GM04503 (cell line): ENCODE results near the gene ALX4.

Experiments used
- DNase-seq: peaks from one replicate; pipeline ENCODE4 v3.0.0-alpha.2; 2012; ENCODE audit warnings: low read depth

Gene ALX4

GRCh38 chr11:44335052-44335760 lies 25.3 kb upstream of the ALX4 start:
- DNase-seq = no peak

GRCh38 chr11:44334356-44335004 lies 24.5 kb upstream of the ALX4 start:
- DNase-seq = no peak

- DNase-seq = no peak
Measured at GRCh38 chr11:44333271-44334218, 23.6 kb upstream of the ALX4 start.

- no peak for DNase-seq
Measured at GRCh38 chr11:44332665-44333064, 22.7 kb upstream of the ALX4 start.

DNA sequence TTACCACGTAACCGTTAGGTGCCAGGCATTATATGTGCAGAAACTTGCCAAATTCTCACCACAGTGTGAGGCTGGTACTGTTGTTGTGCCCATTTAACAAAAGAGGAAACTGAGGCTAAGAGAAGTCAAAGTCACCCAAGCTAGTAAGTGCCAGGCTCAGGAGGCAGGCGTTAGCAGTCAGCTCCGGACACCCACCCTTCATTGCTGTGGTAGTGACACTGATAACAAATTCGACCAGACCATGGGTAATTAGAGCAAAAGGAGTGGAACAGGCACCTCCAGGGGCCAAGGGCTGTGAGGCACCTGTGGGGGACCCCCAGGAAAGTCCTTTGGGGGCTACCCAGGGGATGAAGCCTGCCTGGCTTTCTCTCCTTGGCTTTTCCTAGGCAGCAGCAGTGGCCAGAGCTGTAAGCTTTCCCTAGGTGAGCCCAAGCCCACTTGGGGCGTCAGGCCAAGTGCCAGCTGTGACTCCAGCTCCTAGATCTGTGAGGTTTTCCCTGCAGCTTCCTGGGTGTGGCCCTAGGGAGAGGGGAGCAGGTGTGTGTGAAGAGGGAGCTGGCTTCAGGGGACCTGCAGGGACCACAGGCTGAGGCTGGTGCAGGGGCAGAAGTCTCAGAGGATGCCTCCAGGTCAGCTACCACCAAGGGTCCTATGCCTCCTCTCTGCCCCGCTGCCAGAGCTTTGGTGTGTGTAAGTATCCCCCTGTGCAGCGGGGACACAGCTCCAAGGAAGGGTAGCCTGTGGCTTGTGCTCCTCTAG lies 19.7 kb upstream of the ALX4 start:
- no peak for DNase-seq

- no peak for DNase-seq
Measured at GRCh38 chr11:44328138-44328660, 18.3 kb upstream of the ALX4 start.

GRCh38 chr11:44327730-44328129 lies 17.8 kb upstream of the ALX4 start:
- DNase-seq = no peak

DNA sequence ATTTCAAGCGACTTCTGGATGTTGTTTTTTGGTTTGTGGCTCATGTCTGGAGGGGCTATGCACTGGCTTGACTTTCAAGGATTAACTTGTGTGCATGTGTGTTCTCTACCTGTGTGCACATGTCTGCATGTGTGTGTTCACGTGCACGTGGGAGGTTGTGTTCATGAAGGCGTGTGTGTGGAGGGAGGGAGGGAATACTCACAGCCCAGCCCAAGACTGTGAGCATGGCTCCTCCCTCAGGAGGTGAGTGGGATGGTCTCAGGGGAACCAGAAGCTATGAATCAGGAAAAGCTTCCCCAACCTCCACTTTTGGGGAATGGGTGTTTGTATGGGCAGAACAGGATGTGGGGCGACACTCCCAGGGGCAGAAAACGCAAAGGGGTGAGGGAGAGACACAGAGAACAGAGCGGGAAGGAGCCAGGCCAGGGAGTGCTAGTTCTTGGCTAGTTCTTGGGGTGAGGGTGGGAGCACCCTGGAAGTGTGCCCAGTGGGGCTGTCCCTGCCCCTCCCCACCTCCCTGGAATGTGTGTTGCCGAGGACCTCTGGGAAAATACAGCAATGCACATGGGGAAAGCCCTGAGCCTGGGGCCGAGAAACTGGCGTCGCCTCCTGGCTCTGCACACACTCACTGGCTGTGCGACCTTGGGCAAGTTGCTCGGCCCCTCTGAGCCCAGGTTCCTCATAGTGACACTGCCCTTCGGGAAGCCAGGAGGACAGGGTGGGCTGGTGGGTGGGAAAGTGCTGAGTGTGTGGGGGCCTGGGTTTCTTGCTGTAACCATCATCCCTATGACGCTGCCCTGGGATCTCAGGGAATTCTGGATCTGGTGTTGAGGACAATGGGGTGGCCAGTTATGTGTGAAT lies 16.9 kb upstream of the ALX4 start:
- DNase-seq = no peak

DNA sequence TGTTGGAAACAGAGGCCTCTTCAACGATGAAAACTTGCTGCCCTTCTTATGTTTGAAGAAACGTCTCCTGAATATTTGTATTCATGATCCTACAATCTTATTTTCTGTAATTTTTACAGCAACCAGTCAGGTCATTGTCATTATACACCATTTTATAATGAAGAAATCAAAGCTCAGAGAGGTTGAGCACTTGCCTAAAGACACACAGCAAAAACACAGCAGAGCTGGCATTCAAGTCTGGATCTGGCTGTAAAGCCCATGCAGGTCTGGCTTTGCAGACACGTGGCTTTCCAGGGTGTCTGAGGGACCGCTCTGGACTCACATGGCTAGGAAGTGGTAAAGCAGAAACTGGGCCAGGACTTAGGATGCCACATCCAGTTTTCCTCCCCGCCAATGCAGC lies 15.8 kb upstream of the ALX4 start:
- DNase-seq = no peak

DNA sequence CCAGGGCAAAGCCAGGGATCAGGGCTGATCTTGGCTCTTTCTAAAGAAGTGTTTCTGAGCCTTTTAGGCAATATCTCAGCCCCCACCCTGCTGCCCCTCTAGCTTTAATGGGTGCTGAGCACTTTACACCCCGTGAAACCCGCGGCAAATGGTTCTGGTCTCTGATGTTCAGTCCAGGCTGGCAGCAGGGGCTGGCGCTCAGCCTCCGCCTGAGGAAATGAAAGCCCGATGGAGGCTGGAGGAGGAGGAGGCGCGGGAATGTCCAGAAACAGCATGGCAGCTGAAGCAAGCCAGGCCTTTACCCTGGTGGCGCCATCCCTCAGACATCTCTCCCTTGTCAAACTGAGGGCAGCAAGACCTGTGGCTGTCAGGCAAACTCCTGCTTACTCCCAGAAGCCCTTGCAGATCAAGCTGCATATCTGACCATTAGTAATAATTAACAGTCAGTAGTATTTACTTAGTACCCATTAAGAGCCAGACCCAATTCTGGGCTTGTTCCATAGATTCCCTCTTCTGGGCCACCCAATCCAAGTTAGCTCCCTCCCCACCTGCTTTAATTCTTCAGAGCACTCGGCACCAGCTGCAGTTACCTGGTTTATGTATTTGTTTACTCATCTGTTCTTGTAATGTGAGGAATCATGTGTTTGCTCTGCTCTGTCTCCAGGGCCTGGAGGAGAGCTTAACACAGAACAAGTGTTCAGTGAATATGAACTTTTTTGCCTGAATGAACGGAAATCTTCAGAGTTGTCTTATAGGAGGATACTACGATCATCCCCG lies 15.0 kb upstream of the ALX4 start:
- DNase-seq = no peak

DNA sequence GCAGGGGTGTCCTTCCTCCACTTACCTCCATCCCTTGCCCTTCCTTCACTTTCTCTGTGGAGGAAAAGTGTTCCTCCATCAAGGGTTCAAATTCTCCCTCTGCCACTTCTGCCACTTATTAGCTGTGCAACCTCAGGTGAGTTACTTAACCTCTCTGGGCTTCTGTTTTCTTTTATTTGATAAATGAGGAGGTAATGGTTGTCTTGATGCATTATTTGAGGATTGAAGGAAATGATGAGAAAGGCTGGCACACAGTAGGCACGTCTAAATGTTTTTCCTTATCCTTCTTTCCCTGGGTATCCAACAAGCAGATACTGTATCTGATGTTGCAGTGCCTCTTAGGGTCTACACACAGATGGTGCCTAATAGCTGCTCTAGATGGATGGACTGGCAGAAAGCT lies 14.3 kb upstream of the ALX4 start:
- DNase-seq = no peak

- no peak for DNase-seq
Measured at GRCh38 chr11:44322243-44322642, 12.3 kb upstream of the ALX4 start.

DNA sequence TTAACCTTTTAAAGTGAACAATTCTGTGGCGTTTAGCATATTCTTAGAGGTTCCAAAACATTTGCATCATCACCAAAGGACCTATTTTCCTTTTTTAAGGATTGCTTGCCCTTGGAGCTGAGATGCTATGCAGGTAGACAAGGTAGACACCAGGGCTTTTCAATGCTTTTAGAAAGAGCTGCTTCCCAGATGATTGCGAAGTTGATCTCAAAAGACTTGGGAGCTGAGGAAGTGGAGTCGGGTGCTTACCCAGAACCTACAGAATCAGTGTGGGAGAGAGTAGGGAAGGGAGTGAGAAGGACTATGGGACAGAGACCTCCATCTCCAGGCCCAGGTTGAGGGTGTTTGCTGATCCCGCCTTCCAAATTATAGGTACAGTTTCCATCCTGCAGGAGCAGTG lies 11.1 kb upstream of the ALX4 start:
- DNase-seq = no peak

DNA sequence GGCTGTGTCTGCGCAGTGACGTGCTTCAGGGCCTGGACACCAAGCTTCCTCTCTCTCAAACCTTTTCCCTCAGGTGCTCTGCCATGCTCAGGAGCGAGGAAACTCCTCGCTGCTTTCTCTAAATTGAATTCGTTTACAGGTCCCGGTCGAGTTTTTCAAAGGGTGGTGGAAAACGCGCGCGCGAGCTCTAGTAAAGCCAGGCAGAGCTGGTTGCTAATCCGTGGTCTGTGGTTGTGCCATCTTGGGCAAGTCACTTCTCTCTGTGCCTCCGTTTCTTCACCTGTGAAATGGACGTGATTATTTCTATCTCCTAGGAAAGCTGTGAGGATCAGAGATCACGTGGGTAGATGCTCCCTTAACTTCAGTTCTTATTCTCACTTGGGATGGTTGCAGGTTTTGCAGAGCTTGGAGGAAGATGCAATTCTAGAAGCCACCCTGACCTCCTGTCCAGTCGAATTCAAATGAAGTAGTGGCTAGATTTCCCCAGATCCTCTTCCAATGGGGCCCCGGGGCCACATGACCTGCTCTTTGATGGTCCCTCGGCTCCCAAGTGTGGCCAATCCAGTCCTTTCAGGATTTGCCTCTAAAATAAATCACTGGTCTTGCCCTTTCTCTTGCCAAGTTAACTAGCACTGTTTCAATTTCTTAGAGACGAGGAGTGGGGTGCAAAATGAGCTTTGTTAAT lies 10.5 kb upstream of the ALX4 start:
- DNase-seq = no peak

DNA sequence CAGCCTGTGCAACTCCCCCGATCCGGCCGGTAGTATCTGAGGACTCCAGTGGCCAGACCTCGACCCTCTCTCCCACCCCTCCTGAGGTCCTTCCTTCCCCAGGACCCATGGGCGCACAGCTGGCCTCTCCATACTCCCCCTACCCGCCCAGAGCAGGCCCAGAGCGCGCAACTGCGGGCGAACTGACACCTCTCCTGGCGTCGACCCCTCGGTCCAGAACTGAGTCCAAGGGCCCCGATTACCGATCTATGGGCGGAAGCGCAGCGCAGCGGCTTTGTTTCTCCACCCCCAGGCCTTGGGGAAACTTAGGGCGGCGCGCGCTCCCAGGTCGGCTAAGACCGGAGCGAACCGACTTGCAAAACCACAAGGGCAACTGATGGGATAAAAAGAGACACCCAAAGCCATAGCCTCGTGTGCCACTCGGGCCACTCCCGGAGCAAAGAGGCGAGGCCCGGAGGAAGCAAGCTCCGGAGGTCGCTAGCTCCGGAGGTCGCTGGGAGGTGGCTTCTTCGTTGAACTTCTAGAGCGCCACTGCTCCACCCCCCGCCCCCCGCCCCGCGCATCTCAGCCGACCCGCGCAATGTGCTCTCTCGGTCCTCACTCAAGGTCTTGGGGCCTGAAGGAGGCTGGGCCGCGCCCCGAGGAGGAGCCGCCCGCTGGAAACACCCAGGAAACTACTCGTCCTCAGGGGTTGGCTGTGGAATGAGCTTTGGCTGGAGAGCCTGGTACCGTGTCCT lies 9.8 kb upstream of the ALX4 start:
- DNase-seq = no peak

GRCh38 chr11:44319170-44319551 lies 9.2 kb upstream of the ALX4 start:
- no peak for DNase-seq

GRCh38 chr11:44318369-44318768 lies 8.4 kb upstream of the ALX4 start:
- DNase-seq = no peak

DNA sequence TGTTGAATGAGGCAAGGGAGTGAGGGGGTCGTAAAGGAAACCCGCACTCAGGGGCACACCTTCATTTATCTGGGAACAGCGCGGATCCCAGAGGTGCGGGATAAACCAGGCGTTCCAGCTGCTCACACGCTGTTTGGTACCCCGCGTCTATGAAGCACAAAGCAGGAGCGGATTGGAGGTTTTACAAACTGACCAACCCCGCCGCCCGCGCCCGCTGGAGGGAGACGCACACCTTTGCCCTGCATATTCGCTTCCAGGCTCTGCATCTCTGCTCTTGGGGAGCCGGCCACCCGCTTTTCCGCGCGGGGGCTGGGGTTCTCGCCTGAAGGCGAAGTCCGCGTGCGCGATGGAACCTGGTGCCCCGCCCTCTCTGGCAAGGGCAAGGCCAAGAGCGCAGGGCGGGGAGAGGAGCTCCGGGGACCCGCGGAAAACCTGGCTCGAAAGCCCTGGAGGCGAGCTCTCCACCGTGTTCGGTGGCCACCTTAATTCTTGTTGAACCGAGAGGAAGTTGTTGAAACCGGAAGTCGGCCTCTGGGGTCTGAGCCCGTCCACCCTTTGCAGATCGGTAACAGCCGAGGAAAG lies 6.8 kb upstream of the ALX4 start:
- no peak for DNase-seq
